Measurements from ENCODE around the gene SCGB3A1.

Gene SCGB3A1

DNA sequence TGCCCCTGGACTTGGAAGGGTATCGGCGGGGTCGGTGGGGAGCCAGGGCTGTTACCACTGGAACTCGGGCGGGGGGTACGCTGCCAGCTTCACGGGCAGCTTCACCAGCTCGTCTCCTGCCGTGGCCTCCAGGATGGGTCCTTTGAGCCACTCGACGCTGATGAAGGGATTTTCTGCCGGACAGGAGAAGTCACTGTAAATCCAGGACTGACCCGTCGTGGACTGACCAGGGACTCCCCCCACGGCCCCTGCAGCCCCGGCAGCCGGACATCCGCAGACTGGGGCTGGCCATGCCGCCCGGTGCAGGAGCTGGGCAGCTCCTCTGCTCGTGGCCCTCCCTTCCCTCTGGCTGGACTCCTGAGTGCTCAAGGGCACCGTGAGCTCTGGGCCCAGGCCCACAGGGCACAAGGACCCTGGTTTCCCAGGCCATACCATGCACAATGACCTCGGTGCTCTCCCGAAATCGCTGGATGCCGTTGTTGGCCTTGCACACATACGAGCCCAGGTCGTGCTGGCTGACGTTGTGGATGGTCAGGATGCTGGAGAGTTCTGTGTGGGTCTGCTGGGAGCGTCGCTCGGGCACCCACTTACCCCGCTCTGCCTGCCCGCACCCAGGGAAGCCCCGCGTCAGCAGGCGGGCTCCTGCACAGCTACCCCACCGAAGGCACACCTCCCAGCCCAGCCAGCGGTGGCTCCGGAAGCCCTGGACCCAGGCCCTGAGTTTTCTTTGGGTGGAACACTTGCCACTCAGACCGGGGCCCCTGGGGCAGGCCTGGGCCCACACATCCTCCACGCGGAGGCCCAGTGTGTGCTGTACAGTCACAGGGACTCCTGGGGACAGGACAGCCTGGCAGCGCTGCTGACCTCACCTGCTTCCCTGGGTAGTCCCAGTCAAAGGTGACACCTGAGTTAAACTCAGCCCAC lies 37.8 kb upstream of the SCGB3A1 start:
- TF ChIP-seq ZFX (IDR thresholded peaks at IDR 0.05) = no peak
- TF ChIP-seq, protein P1, sequence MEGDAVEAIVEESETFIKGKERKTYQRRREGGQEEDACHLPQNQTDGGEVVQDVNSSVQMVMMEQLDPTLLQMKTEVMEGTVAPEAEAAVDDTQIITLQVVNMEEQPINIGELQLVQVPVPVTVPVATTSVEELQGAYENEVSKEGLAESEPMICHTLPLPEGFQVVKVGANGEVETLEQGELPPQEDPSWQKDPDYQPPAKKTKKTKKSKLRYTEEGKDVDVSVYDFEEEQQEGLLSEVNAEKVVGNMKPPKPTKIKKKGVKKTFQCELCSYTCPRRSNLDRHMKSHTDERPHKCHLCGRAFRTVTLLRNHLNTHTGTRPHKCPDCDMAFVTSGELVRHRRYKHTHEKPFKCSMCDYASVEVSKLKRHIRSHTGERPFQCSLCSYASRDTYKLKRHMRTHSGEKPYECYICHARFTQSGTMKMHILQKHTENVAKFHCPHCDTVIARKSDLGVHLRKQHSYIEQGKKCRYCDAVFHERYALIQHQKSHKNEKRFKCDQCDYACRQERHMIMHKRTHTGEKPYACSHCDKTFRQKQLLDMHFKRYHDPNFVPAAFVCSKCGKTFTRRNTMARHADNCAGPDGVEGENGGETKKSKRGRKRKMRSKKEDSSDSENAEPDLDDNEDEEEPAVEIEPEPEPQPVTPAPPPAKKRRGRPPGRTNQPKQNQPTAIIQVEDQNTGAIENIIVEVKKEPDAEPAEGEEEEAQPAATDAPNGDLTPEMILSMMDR (conservative IDR thresholded peaks at IDR 0.05) = no peak
- no peak overlapping the region for H3K27ac ChIP-seq

DNA sequence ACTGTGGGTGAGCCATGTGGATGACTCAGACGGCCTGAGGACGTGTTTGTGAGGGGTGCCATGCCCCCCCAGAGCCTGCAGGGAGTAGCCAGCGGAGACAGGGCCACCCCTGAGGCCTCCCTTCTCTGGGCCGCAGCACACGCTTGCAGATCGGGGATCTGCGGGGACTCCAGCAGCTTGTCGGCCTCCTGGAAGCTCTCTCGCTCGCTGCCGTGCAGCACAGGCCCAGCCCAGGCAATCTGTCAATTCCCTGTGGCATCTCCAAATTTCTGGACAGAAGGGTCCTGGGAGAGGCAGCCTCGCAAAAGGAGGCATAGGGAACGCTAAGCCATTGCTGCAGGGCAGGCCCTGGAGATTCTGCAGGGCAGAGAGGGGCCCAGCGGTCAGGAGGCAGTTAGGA lies 36.9 kb upstream of the SCGB3A1 start:
- no peak for TF ChIP-seq ZFX (IDR thresholded peaks at IDR 0.05)
- TF ChIP-seq, protein P1 (conservative IDR thresholded peaks at IDR 0.05) = no peak
- H3K27ac ChIP-seq = no peak overlapping the region

DNA sequence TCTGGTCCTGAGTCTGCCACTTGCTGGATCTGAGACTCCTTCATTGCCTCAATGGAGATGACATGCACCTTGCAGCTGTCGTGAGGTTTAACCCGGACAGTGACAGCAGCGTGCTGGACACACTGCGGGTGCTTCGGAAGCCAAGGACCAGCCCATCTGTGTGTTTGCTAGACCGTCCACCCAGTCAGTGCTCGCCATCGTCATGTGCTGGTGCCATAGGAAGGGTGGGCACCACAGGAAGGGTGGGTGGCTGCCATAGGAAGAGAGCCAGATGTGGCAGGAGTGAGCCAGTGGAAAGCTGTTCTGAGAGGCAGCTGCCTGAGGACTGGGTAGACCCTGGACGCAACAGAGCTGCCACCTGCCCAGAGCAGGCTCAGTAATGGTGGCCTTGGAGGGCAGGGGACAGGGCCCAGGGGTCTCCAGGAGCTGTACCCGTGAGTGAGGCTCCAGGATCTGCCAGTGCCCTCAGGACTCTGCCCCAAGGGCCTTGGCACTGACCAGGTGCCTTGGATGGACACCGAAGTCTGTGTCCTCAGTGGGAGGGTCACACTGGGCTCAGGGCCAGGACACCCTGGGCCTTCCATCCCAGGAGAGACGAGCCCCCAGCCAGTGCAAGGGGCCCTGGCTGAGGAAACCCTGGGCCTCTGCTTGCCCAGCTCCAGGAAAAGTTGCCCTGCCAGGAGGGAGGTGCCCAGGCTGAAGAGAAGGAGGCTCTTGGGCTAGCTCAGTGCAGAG lies 36.3 kb upstream of the SCGB3A1 start:
- no peak for TF ChIP-seq ZFX (IDR thresholded peaks at IDR 0.05)
- TF ChIP-seq, protein P1 (conservative IDR thresholded peaks at IDR 0.05) = no peak
- H3K27ac ChIP-seq = no peak overlapping the region

DNA sequence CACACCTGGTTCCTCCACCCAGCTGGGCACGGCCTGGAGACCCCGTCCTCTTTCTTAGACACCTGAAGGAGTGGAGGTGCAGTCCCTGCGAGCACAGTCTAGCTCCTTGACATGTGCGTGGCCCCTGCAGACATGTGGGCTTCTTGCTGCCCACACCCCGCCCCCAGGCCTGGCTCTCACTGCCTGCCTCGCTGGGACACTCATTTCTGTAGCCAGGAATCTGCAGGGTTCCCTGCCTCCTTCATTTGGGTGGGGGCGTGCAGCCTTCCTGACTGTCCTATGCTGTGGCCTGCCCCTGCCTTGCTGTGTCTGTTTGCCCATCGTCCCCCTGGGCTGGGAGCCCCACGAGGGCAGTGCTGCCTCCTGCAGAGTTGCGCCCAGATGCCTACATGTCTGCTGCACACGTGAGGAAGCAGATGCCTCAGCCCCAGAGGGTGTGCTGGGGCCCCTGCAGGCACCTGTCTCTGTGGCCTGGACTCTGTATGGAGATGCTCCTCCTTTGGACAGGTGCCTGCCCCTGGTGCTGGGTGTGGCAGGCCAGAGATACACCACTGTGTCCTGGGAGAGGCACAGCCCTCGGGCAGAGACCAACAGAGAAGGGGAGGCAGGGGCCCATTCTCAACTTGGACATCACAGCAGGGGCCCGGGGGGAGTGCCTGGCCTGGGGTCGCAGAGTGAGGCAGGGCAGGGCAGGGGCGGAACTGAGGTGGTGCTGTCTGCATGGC lies 35.5 kb upstream of the SCGB3A1 start:
- no peak overlapping the region for H3K27ac ChIP-seq
- TF ChIP-seq, protein P1 (conservative IDR thresholded peaks at IDR 0.05) = no peak
- no peak for TF ChIP-seq ZFX (IDR thresholded peaks at IDR 0.05)

DNA sequence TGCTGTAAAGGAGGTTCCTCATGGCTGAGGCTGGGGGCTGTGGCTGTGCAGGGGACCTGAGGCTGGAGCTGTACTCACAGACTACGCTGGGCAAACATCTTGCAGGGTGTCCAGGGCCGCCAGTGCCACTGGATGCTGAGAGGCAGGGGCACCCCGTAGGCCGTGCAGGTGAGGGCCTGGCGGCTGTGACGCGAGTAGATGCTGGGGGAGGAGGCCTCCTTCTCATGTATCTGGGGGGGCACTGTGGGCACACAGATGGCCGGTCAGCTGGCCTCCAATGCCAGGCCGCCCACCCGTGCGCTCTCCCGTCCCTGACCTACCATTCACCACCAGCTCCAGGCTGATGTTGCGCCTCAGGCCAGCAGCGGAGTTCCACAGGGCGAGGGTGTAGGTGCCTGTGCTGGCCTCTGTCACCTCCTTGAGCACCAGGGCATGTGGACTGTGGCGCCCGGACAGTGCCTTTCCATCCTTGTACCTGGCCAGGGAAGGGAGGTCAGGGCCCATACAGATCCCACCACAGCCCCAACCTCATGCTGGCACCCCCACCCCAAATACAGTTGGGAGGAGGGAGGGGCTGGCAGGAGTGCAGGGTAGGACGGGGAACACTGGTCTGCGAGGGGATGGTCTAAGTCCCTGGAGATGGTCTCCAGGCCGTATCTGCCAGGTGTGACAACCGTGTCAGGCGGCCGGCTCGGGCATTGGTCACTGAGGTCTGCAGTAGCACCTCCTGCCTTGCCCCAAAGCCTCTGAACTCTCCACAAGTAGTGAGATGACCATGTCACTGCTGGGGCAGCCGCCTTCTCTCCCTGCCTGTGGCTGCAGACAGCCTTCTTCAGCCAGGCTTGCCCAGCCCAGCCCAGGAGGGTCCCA lies 34.7 kb upstream of the SCGB3A1 start:
- H3K27ac ChIP-seq = no peak overlapping the region
- TF ChIP-seq ZFX (IDR thresholded peaks at IDR 0.05) = no peak
- TF ChIP-seq, protein P1 (conservative IDR thresholded peaks at IDR 0.05) = no peak

DNA sequence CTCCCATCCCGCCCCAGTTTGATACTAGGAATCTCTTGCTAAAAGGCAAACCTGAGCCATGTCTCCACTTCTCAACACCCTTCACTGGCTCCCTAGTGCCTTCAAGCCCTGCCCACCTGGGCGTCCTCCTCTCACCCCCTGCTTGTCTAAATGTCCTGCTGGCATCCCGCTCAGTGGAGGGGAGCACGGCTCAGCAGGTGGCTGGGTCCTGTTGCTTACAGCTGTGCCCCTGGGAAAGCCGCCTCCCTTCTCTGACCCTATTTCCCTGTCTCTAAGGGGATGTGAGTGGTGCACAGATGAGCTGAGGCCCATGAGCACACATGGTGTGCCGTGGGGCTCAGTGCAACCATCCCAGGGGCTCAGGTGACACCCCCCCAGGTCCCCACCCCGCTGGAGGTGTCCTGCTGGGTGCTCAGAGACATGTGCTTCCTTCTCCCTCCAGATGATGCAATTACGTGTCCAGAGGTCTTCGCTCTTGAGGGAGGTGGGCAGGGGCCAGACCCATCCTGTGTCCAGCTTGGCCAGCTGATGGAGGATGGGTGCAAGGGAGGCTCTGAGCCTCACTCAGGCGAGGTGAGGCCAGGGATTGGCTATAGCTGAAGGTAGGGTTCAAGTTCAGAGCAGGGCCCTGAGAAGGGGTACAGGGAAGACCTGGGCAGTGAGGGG lies 34.0 kb upstream of the SCGB3A1 start:
- H3K27ac ChIP-seq = no peak overlapping the region

More for the DNA sequence above, 34.0 kb upstream of the SCGB3A1 start:
- TF ChIP-seq, protein P1 (conservative IDR thresholded peaks at IDR 0.05) = no peak
- TF ChIP-seq ZFX (IDR thresholded peaks at IDR 0.05) = no peak

All from C4-2B (cell line).